GM23338 (cell line): ENCODE measurements around the gene OR4K13. TPM values are rescaled to one million over a fixed set of nuclear protein-coding genes. Genes with fewer than 3 reads are reported as not detected.

Experiments used
- ATAC-seq: fragments of 200-7000 bp; cut with Tn5 transposase; 3 replicates; pipeline ENCODE4 v1.9.1; 2020
- DNase-seq: peaks from one replicate; pipeline ENCODE4 v3.0.0-alpha.2; 2015; ENCODE audit warnings: low spot score
- H2AFZ ChIP-seq: fragments of 200-600 bp; sonication (generic); 2 replicates; pipeline ENCODE4 v1.8.0; 2016; ENCODE audit warnings: antibody characterized with exemption, mild to moderate bottlenecking, moderate library complexity
- H3F3A ChIP-seq: fragments of 200-600 bp; sonication (generic); replicated peaks from 2 replicates; pipeline ENCODE4 v1.8.0; 2017; ENCODE audit warnings: antibody characterized with exemption, mixed run types, low read depth
- H3K27ac ChIP-seq: fragments of 200-600 bp; sonication (generic); 2 replicates; pipeline ENCODE4 v1.6.1; 2016; ENCODE audit warnings: low read depth
- H3K27me3 ChIP-seq: fragments of 200-600 bp; sonication (generic); 2 replicates; pipeline ENCODE4 v1.8.0; 2016; ENCODE audit warnings: mild to moderate bottlenecking, mixed run types, moderate library complexity; ENCODE audit not compliant: insufficient read depth
- H3K36me3 ChIP-seq: fragments of 200-600 bp; sonication (generic); 2 replicates; pipeline ENCODE4 v1.8.0; 2016; ENCODE audit warnings: mild to moderate bottlenecking; ENCODE audit not compliant: insufficient read depth
- H3K4me1 ChIP-seq: fragments of 200-600 bp; sonication (generic); 2 replicates; pipeline ENCODE4 v1.8.0; 2016; ENCODE audit warnings: mild to moderate bottlenecking, moderate library complexity; ENCODE audit not compliant: insufficient read depth
- H3K4me2 ChIP-seq: fragments of 200-600 bp; sonication (generic); 2 replicates; pipeline ENCODE4 v1.7.1; 2017; ENCODE audit warnings: mixed run types
- H3K4me3 ChIP-seq: fragments of 200-600 bp; sonication (generic); 2 replicates; pipeline ENCODE4 v1.6.1; 2016; ENCODE audit warnings: mixed run types
- H3K79me2 ChIP-seq: fragments of 200-600 bp; sonication (generic); replicated peaks from 2 replicates; pipeline ENCODE4 v1.8.0; 2017; ENCODE audit warnings: mild to moderate bottlenecking; ENCODE audit not compliant: insufficient read depth
- H3K9me2 ChIP-seq: fragments of 200-600 bp; sonication (generic); 2 replicates; pipeline ENCODE4 v1.8.0; 2017; ENCODE audit not compliant: insufficient read depth
- H4K20me1 ChIP-seq: fragments of 200-600 bp; sonication (generic); replicated peaks from 2 replicates; pipeline ENCODE4 v1.8.0; 2017; ENCODE audit warnings: mild to moderate bottlenecking; ENCODE audit not compliant: insufficient read depth
- H3K27ac Mint-ChIP-seq: 2 replicates; pipeline ENCODE4 v1.8.0; 2020; ENCODE audit warnings: inconsistent platforms, mild to moderate bottlenecking, moderate library complexity, mixed read lengths
- H3K27me3 Mint-ChIP-seq: 3 replicates; pipeline ENCODE4 v1.8.0; 2022; ENCODE audit warnings: low read depth, mild to moderate bottlenecking, moderate library complexity, mixed read lengths, inconsistent platforms; ENCODE audit not compliant: insufficient read depth, poor library complexity
- H3K36me3 Mint-ChIP-seq: 3 replicates; pipeline ENCODE4 v1.8.0; 2021; ENCODE audit warnings: low read depth, mild to moderate bottlenecking, inconsistent platforms, moderate library complexity, mixed read lengths
- H3K4me1 Mint-ChIP-seq: 3 replicates; pipeline ENCODE4 v1.8.0; 2020; ENCODE audit warnings: mild to moderate bottlenecking, inconsistent platforms, mixed read lengths
- H3K4me3 Mint-ChIP-seq: 3 replicates; pipeline ENCODE4 v1.8.0; 2021; ENCODE audit warnings: moderate library complexity, mild to moderate bottlenecking, inconsistent platforms, mixed read lengths
- H3K9me3 Mint-ChIP-seq: 3 replicates; pipeline ENCODE4 v1.8.0; 2020; ENCODE audit warnings: moderate library complexity, mild to moderate bottlenecking, inconsistent platforms, mixed read lengths
- CTCF ChIP-seq, 2 experiments: fragments of 200-600 bp in 1 of 2; sonication (generic) in 1 of 2; conservative IDR thresholded peaks; 2 replicates each; pipeline versions ENCODE4 v1.5.1 to v1.6.1; 2016 to 2017; ENCODE audit warnings: antibody characterized with exemption in 2 of 2, low read depth in 2 of 2, mild to moderate bottlenecking in 2 of 2, moderate library complexity in 1 of 2
- ETS1 ChIP-seq: IDR thresholded peaks from 2 replicates; pipeline ENCODE4 v1.6.1; 2016; ENCODE audit warnings: antibody characterized with exemption
- EZH2 ChIP-seq: fragments of 200-600 bp; sonication (generic); IDR thresholded peaks from one replicate; pipeline ENCODE4 v1.8.0; 2017; ENCODE audit warnings: antibody characterized with exemption, mild to moderate bottlenecking, low read depth; ENCODE audit not compliant: unreplicated experiment
- EZH2phosphoT487 ChIP-seq: fragments of 200-600 bp; sonication (generic); IDR thresholded peaks from one replicate; pipeline ENCODE4 v1.8.1; 2018; ENCODE audit warnings: antibody characterized with exemption; ENCODE audit not compliant: unreplicated experiment
- JUNB ChIP-seq: IDR thresholded peaks from one replicate; pipeline ENCODE4 v1.6.1; 2016; ENCODE audit warnings: antibody characterized with exemption; ENCODE audit not compliant: unreplicated experiment
- NANOG ChIP-seq: IDR thresholded peaks from 2 replicates; pipeline ENCODE4 v1.6.1; 2016; ENCODE audit warnings: antibody characterized with exemption, borderline replicate concordance
- POLR2AphosphoS5 ChIP-seq: IDR thresholded peaks from 2 replicates; pipeline ENCODE4 v1.6.1; 2016; ENCODE audit warnings: antibody characterized with exemption, low read depth
- REST ChIP-seq: IDR thresholded peaks from one replicate; pipeline ENCODE4 v1.6.1; 2018; ENCODE audit warnings: antibody characterized with exemption; ENCODE audit not compliant: unreplicated experiment
- STAT1 ChIP-seq: IDR thresholded peaks from one replicate; pipeline ENCODE4 v1.6.1; 2016; ENCODE audit warnings: antibody characterized with exemption; ENCODE audit not compliant: unreplicated experiment
- ZNF114 ChIP-seq: fragments of 250-450 bp; sonication (Bioruptor Pico); IDR thresholded peaks from 2 replicates; pipeline ENCODE4 v1.5.0; 2020; ENCODE audit warnings: mild to moderate bottlenecking, moderate library complexity
- long read RNA-seq: library from polyadenylated mRNA; unstranded; transcript quantifications from one replicate; pipeline ENCODE4 v2.0.0, GENCODE V29; 2020; ENCODE audit not compliant: unreplicated experiment
- polyA plus RNA-seq: library from polyadenylated mRNA; unstranded; fragments of >200 nt; fragmentation: Nextera tagmentation; extraction: Ambion mirVana; gene quantifications from 2 replicates; pipeline ENCODE4 v1.2.1, GENCODE V29; 2016
- total RNA-seq: library from RNA; depleted of rRNA; stranded (reverse); fragments of >200 nt; shearing (Covaris generic); gene quantifications from 2 replicates; pipeline ENCODE4 v1.2.3, GENCODE V29; 2014; rRNA removed

Gene OR4K13
- total RNA-seq (not detected in 2 replicates), polyA plus RNA-seq (not detected in 2 replicates)
- long read RNA-seq, result 0 reads

- ATAC-seq (no peak), DNase-seq (no peak)
- no peak within 1 kb of the TSS for H3K27ac Mint-ChIP-seq
- Histone ChIP-seq H3K27ac (no peak within 1 kb of the TSS), H3K4me1 (no peaks in the 10 kb centered on the region), H4K20me1 (no peaks in the 10 kb centered on the region), H3K9me2 (no peaks in the 10 kb centered on the region), H3F3A (no peaks in the 10 kb centered on the region), H3K36me3 (no peaks in the 10 kb centered on the region; the same call in 1 of the 2 replicates), H3K4me2 (no peak within 1 kb of the TSS), H3K4me3 (no peak within 1 kb of the TSS), H3K79me2 (no peaks in the 10 kb centered on the region), H3K27me3 (no peaks in the 10 kb centered on the region), H2AFZ (no peak within 1 kb of the TSS)
- H3K4me1 Mint-ChIP-seq, result no peaks in the 10 kb centered on the region
- no peaks in the 10 kb centered on the region for H3K27me3 Mint-ChIP-seq
- no peak for TF ChIP-seq EZH2
- TF ChIP-seq JUNB, result no peak
- TF ChIP-seq ZNF114 (CRISPR knock-in tag), result no peak
- TF ChIP-seq NANOG, result no peak
- no peak for TF ChIP-seq REST
- no peak for TF ChIP-seq CTCF (conservative IDR thresholded peaks at IDR 0.05; ENCODE audit: low read depth in 2 of 2)
- no peak for TF ChIP-seq POLR2AphosphoS5
- TF ChIP-seq EZH2phosphoT487, result no peak
- TF ChIP-seq ETS1, result no peak
- TF ChIP-seq STAT1, result no peak
- H3K36me3 Mint-ChIP-seq, result peaks cover 9% of the 10 kb centered on the region; the same call in 2 of the 3 replicates
- H3K9me3 Mint-ChIP-seq, result peaks cover 76% of the 10 kb centered on the region
- H3K4me3 Mint-ChIP-seq, result no peak within 1 kb of the TSS
These were observed at the start of gene OR4K13 for GRCh38 chr14:20035938-20036337. Gene OR4K13, minus strand, starts transcription at chr14:20036038. Its CDS starts 1,280 bp downstream, at chr14:20034758.
